Subcutaneous abdominal adipose tissue (tissue), 5 donors: Measurements from ENCODE around the gene MAP3K5.
A peak's percentile ranks its signal among the peaks of the same experiment; 100 is the strongest.
"Not testable (repeated sequence)": the region's sequence is repeated elsewhere in the genome, so short reads cannot be mapped to it uniquely, and the experiment has no call there.

Experiments
- H3K27ac ChIP-seq: one replicate; pipeline ENCODE4 v1.7.0; 2013; ENCODE audit warnings: low read depth, mild to moderate bottlenecking, inconsistent platforms, low read length, moderate library complexity
- H3K27me3 ChIP-seq, 5 donors: one replicate each; pipeline ENCODE4 v1.7.0; 2013; ENCODE audit warnings: low read length in 5 of 5, inconsistent platforms in 1 of 5; ENCODE audit not compliant: control insufficient read depth in 5 of 5, insufficient read depth in 4 of 5
- H3K36me3 ChIP-seq, 5 donors: one replicate each; pipeline ENCODE4 v1.7.0; 2013; ENCODE audit warnings: low read length in 5 of 5; ENCODE audit not compliant: control insufficient read depth in 5 of 5, insufficient read depth in 5 of 5
- H3K4me1 ChIP-seq, 5 donors: one replicate each; pipeline ENCODE4 v1.7.0; 2013; ENCODE audit warnings: low read length in 5 of 5, mild to moderate bottlenecking in 3 of 5, moderate library complexity in 1 of 5; ENCODE audit not compliant: control insufficient read depth in 5 of 5, insufficient read depth in 5 of 5
- H3K4me3 ChIP-seq, 5 donors: one replicate each; pipeline ENCODE4 v1.7.0; 2013; ENCODE audit warnings: low read length in 5 of 5, low read depth in 1 of 5
- H3K9ac ChIP-seq, 5 donors: one replicate each; pipeline ENCODE4 v1.7.0; 2013; ENCODE audit warnings: low read length in 5 of 5, mild to moderate bottlenecking in 4 of 5, moderate library complexity in 3 of 5
- H3K9me3 ChIP-seq, 5 donors: one replicate each; pipeline ENCODE4 v1.7.0; 2013; ENCODE audit warnings: low read length in 5 of 5; ENCODE audit not compliant: control insufficient read depth in 5 of 5
- donor health status: healthy.
- donor health status: healthy.
- donor health status: healthy.
- donor health status: healthy.
- donor health status: healthy.

MAP3K5 gene

DNA sequence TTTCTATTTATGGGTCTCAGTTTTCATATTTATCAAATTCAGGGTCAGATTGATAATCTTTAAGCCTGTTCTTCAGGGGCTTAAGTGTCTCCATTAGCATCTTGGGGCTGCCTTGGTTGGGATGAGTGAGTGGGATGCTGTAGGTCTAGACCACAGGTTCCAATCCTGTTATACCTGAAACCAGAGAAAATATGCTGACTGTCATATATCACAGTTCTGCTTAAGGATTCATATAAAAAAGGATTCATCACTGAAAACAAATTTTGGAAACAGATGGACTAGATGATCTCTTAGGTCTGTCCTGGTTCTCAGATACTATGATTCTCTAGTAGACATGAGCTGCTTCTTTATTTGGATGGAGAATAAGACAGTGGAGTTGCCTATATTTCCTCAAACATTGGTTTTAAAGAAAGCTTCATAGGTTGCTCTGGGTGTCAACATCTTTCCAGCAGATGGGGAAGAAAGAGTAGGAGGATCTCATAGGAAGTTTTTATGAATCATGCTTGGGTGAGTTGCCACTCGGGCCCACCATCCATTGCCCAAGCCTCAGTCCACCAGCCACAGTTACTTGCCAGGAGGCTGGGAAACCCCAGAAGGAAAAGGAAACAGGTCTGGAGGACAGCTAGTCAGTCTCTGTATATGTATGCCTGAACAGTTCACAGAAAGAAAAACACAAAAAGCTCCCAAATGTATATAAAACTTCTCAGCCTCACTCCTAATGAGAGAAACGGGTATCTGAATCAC, 199.2 kb downstream of the MAP3K5 start:
- H3K4me1 ChIP-seq = no peaks in the 10 kb centered on the region
- H3K9ac ChIP-seq = no peak overlapping the region
- H3K36me3 ChIP-seq = peaks cover 22 to 48% (median 37%) of the 10 kb centered on the region in 5 donors
- no peaks in the 10 kb centered on the region for H3K27me3 ChIP-seq
- no peak overlapping the region for H3K4me3 ChIP-seq
- no peaks in the 10 kb centered on the region for H3K9me3 ChIP-seq
- H3K27ac ChIP-seq = no peak overlapping the region

GRCh38 chr6:136591617-136592016, 200.7 kb downstream of the MAP3K5 start:
- Histone ChIP-seq H3K4me1 (peaks cover 0 to under 1% (median 0%) of the 10 kb centered on the region in 5 donors), H3K36me3 (peaks cover 22 to 46% (median 43%) of the 10 kb centered on the region in 5 donors), H3K27ac (no peak overlapping the region), H3K9me3 (no peaks in the 10 kb centered on the region), H3K27me3 (no peaks in the 10 kb centered on the region), H3K9ac (no peak overlapping the region), H3K4me3 (no peak overlapping the region)

GRCh38 chr6:136590846-136591245, 201.4 kb downstream of the MAP3K5 start:
- not testable (repeated sequence) for H3K4me3 ChIP-seq, H3K9ac ChIP-seq, H3K4me1 ChIP-seq, H3K27ac ChIP-seq, H3K9me3 ChIP-seq, H3K27me3 ChIP-seq
- peaks cover 22 to 44% (median 39%) of the 10 kb centered on the region in 5 donors for H3K36me3 ChIP-seq

- H3K4me3 ChIP-seq = no peak overlapping the region
- H3K9me3 ChIP-seq = no peaks in the 10 kb centered on the region
- H3K4me1 ChIP-seq = peaks cover 0 to 16% (median 8%) of the 10 kb centered on the region in 5 donors
- H3K36me3 ChIP-seq = peaks cover 22 to 42% (median 39%) of the 10 kb centered on the region in 5 donors
- H3K27ac ChIP-seq = no peak overlapping the region
- H3K27me3 ChIP-seq = no peaks in the 10 kb centered on the region
- no peak overlapping the region for H3K9ac ChIP-seq
Measured at GRCh38 chr6:136587527-136587926, 204.8 kb downstream of the MAP3K5 start.

DNA sequence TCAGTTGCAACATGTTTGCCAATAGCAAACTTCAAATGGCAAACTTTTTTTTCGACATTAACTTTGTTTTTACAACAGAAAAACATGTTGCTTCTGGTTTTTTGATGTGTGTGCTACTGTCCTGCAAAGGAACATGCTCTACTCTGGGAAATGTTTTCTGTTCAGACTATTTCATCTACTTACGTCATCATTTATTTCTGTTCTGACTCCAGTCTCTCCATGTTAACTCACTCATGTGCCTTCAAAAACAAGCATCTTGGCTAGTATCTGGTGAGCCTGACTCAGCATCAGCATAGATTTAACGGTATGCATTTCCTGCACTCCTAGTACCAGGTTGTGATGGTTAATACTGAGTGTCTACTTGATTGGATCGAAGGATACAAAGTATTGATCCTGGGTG, 206.0 kb downstream of the MAP3K5 start:
- H3K9me3 ChIP-seq = no peaks in the 10 kb centered on the region
- no peak overlapping the region for H3K9ac ChIP-seq
- H3K27ac ChIP-seq = peak overlapping the region; percentile 25
- no peaks in the 10 kb centered on the region for H3K27me3 ChIP-seq
- H3K4me3 ChIP-seq = no peak overlapping the region
- H3K4me1 ChIP-seq = peaks cover 0 to 20% (median 8%) of the 10 kb centered on the region in 5 donors
- H3K36me3 ChIP-seq = peaks cover 12 to 36% (median 31%) of the 10 kb centered on the region in 5 donors

DNA sequence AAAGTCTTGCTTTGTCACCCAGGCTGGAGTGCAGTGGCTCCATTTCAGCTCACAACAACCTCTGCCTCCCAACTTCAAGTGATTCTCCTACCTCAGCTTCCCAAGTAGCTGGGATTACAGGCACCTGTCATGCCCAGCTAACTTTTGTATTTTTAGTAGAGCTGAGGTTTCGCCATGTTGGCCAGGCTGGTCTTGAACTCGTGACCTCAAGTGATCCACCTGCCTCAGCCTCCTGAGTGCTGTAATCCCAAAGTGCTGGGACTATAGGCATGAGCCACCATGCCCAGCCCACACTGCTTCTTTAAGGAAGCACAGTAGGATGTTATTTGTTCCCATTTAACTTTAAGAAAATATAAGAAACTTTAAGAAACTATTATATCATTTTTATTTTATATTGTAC, 206.8 kb downstream of the MAP3K5 start:
- not testable (repeated sequence) for H3K4me3 ChIP-seq, H3K9ac ChIP-seq, H3K9me3 ChIP-seq, H3K27me3 ChIP-seq, H3K27ac ChIP-seq
- peaks cover 12 to 35% (median 25%) of the 10 kb centered on the region in 5 donors for H3K36me3 ChIP-seq
- H3K4me1 ChIP-seq = peaks cover 0 to 20% (median 8%) of the 10 kb centered on the region in 5 donors

DNA sequence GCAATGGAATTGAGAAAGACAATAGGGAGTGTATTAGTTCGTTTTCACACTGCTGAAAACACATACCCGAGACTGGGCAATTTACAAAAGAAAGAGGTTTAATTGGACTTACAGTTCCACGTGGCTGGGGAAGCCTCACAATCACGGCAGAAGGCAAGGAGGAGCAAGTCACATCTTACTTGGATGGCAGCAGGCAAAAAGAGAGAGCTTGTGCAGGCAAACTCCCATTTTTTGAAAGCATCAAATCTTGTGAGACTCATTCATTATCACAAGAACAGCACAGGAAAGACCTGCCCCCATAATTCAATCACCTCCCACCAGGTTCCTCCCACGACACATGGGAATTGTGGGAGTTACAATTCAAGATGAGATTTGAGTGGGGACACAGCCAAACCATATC, 208.0 kb downstream of the MAP3K5 start:
- H3K4me3 ChIP-seq, H3K9ac ChIP-seq, H3K27me3 ChIP-seq, H3K9me3 ChIP-seq: not testable (repeated sequence)
- peaks cover 0 to 24% (median 8%) of the 10 kb centered on the region in 5 donors for H3K4me1 ChIP-seq
- peaks cover 13 to 40% (median 22%) of the 10 kb centered on the region in 5 donors for H3K36me3 ChIP-seq
- peak overlapping the region; percentile 79 for H3K27ac ChIP-seq

DNA sequence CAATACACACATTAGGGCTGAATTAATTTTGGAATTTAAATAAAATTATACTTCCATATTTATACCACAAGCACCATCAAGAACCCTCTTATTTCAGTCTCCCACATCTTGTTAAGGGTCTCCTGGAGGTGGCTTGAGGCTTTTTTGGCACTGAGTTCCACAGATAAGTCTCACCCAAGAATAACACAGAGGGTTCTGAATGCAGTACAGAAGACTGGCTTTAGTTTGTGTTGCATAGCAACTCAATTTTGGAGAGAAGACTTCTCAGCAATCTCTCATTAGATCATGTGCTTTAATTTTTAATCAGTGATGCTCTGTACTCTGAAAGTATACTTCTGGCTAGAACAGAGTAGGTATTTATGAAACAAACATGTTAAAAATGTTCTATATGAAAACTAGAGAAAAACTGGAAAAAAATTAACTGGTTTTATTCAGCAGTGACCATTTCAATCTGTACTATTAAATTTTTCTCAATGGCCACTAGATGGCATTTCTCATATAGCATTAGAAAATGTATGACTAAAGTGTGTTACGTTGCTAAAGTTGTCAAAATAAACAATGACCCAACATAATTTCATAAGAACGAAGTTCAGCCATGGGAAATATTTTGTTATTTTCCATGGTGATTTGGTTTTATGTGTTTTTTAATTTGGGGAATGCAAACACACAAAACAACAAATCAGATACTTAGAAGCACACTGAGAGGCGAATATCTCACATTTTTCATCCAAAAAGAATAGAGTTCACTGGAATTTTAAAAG, 209.4 kb downstream of the MAP3K5 start:
- Histone ChIP-seq H3K27me3 (no peaks in the 10 kb centered on the region), H3K4me3 (no peak overlapping the region), H3K27ac (peak overlapping the region; percentile 79), H3K9me3 (no peaks in the 10 kb centered on the region), H3K9ac (peak overlapping the region in 1 of 5 donors; percentile 27), H3K4me1 (peaks cover 0 to 24% (median 8%) of the 10 kb centered on the region in 5 donors), H3K36me3 (peaks cover 16 to 41% (median 20%) of the 10 kb centered on the region in 5 donors)

DNA sequence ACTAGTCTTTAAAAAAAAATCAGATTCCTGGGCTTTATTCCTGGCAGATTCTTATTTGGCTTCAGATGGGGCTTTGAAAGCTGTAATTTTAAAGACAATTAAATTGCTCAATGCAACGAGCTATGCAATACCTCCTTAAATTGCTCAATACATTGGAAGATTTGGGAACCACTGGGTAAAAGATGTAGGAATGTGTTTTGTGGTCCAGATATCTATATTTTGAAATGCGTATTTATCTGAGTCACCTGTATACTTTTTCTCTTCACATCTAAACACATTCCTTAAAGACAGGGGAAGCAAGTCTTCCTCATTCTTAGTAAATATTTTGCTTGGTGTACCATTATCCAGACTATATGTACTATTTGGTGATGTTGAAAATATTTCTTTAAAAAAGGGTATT, 212.5 kb downstream of the MAP3K5 start:
- H3K27me3 ChIP-seq = no peaks in the 10 kb centered on the region
- peaks cover 0 to 17% (median 8%) of the 10 kb centered on the region in 5 donors for H3K4me1 ChIP-seq
- no peak overlapping the region for H3K27ac ChIP-seq
- H3K9ac ChIP-seq = no peak overlapping the region
- no peak overlapping the region for H3K4me3 ChIP-seq
- H3K9me3 ChIP-seq = no peaks in the 10 kb centered on the region
- peaks cover 22 to 49% (median 30%) of the 10 kb centered on the region in 5 donors for H3K36me3 ChIP-seq

- H3K9me3 ChIP-seq = no peaks in the 10 kb centered on the region
- peaks cover 0 to 5% (median 0%) of the 10 kb centered on the region in 5 donors for H3K4me1 ChIP-seq
- no peak overlapping the region for H3K9ac ChIP-seq
- H3K4me3 ChIP-seq = no peak overlapping the region
- no peaks in the 10 kb centered on the region for H3K27me3 ChIP-seq
- H3K27ac ChIP-seq = no peak overlapping the region
- H3K36me3 ChIP-seq = peaks cover 21 to 57% (median 33%) of the 10 kb centered on the region in 5 donors
Measured at GRCh38 chr6:136576821-136577220, 215.5 kb downstream of the MAP3K5 start.
